Measurements from ENCODE around the gene P2RX4.

- TF ChIP-seq POLR2A (IDR thresholded peaks at IDR 0.05) (no peak), EP300 (IDR thresholded peaks at IDR 0.05) (no peak)
- TF ChIP-seq, protein P1, sequence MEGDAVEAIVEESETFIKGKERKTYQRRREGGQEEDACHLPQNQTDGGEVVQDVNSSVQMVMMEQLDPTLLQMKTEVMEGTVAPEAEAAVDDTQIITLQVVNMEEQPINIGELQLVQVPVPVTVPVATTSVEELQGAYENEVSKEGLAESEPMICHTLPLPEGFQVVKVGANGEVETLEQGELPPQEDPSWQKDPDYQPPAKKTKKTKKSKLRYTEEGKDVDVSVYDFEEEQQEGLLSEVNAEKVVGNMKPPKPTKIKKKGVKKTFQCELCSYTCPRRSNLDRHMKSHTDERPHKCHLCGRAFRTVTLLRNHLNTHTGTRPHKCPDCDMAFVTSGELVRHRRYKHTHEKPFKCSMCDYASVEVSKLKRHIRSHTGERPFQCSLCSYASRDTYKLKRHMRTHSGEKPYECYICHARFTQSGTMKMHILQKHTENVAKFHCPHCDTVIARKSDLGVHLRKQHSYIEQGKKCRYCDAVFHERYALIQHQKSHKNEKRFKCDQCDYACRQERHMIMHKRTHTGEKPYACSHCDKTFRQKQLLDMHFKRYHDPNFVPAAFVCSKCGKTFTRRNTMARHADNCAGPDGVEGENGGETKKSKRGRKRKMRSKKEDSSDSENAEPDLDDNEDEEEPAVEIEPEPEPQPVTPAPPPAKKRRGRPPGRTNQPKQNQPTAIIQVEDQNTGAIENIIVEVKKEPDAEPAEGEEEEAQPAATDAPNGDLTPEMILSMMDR (IDR thresholded peaks at IDR 0.05) = no peak
Observed at GRCh38 chr12:121167951-121168350, 42.0 kb upstream of the P2RX4 start.
